Endometrial microvascular endothelial cells (primary cell): Measurements from ENCODE around the gene HERPUD2. TPM values are rescaled to one million over a fixed set of nuclear protein-coding genes. Genes with fewer than 3 reads are reported as not detected.

Experiments used
- in situ Hi-C: cut with HindIII; loops from 2 replicates; pipeline ENCODE4 v1.10.0; 2017; ENCODE audit warnings: low sequenced_read_pairs, low pct_unique_long_range_greater_than_20kb; ENCODE audit errors: inconsistent ontology term
- total RNA-seq: library from RNA; depleted of rRNA; stranded (reverse); fragments of >200 nt; gene quantifications from one replicate; pipeline ENCODE4 v1.2.3, GENCODE V29; 2015; ENCODE audit errors: inconsistent ontology term

Gene HERPUD2, protein sequence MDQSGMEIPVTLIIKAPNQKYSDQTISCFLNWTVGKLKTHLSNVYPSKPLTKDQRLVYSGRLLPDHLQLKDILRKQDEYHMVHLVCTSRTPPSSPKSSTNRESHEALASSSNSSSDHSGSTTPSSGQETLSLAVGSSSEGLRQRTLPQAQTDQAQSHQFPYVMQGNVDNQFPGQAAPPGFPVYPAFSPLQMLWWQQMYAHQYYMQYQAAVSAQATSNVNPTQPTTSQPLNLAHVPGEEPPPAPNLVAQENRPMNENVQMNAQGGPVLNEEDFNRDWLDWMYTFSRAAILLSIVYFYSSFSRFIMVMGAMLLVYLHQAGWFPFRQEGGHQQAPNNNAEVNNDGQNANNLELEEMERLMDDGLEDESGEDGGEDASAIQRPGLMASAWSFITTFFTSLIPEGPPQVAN
- total RNA-seq, result 30.6 TPM

DNA sequence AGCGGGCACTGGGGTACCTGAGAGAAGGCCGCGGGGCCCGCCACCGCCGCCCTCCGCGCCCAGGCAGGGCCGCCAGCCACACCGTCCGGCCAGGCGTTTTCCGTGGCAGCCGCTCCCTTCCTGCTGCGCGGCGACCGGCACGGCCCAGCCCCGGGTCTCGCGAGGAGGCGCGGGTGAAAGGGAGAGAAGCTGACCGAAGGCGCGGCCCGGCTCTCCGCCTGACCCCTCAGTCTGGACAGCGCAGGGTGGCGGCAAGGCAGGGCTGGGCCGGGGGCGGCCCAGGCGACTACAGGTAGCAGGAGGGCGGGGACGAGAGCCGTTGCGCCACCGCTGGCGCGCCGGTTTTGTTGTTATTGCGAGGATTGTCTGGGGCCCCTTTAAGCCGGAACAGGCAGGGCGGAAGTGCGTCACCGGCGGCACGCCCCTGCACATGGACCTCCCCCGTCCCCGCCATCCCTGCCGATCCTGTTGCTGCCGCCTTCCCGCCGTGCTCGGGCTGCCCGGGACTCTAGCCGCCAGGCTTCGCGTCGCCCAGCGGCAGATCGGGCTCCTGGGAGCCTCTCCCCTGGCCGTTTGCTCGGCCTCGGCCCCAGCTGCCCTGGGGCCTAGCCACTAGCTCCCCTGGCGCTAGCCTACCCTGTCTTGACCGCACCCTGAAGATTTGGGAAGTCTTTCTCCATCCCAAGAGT lies at the start of gene HERPUD2:
HERPUD2 (minus strand) TSS at position 352 of the 689 bp plus-strand sequence. CDS start 805 bp downstream, outside the sequence.
- in situ Hi-C loops, result no loop called here

DNA sequence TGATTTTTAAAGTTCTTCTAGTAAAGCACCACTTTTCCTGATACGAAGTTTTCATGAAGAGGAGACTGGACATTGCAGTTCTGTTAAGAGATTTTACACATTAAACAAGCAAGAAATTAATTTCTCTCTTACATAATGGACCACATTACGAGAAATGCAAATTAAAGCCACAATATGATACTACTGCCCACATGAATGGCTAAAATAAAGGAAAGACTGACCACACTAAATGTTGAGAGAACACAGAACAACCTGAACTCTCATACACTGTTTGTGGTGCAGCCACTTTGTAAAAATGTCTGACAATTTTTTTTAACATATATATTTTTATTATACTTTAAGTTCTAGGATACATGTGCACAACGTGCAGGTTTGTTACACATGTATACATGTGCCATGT lies 44.0 kb upstream of the HERPUD2 start:
- in situ Hi-C loops, result no loop called here

DNA sequence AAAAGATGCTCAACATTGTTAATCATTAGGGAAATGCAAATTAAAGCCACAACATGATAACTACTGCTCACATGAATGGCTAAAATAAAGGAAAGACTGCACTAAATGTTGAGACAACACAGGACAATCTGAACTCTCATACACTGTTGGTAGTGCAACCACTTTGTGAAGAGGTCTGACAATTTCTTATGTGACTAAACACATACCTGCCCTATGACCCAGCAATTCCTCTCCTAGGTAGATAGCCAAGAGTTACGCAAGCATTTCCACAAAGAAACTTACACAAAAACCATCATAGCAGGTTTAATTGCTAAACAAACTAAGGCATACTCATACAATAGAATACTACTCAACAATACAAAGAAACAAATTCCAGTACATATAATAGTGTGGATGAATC lies 41.8 kb upstream of the HERPUD2 start:
- in situ Hi-C loops, result no loop called here

DNA sequence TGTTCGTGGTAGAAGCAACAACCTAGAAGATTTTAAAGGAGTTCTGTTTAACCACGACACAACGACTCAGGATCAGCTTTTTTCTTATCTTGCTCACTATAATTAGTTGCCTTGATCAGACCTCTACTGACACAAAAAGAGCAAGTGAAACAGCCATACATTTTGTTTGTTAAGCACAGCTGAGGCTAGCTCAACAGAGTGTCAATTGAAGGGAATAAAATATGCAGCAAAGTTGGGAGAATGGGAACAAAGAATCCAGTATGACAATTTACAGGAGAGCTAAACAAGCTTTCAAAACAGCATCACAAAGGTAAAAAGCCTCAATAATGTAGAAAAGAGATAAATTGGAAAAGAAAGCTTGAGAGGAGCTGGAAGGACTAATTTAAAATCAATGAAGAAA lies 40.5 kb upstream of the HERPUD2 start:
- in situ Hi-C loops, result no loop called here

DNA sequence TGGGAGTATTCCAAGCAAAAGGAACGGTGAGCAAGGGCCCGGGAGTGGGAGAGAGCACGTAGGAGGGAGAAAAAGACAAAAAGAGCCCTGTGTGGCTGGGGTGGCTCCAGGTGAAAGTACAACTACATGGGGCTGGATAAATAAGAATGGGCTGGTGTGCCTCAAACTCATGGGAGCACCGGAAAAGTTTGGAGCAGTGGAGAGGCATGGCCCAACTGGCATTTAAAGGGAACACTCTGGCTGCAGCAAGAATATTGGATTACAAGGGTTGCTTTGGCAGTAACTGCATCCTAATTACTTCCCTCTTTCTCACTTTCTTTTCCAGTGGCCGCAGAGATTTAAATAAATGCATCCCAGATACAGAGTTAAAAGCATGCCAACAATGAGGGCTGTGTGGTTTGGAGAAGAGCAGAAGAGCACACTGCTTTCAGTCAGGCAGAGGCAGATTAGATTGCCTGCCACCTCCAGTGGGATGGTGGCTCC lies 39.1 kb upstream of the HERPUD2 start:
- in situ Hi-C loops, result no loop called here

DNA sequence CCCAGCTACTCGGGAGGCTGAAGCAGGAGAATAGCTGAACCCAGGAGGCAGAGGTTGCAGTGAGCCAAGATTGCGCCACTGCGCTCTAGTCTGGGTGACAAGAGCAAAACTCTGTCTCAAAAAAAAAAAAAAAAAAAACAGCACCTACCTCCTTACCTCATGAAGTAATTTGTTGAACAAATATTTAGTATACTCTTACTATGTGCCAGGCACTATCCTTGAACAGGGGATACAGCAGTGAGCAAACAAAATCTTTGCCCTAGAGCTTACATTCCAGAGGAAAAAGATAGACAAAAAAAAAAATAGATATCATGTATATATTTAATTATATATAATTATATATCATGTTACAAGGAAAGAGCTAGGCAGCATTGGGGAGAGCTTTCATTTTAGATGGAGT lies 36.4 kb upstream of the HERPUD2 start:
- in situ Hi-C loops, result no loop called here

DNA sequence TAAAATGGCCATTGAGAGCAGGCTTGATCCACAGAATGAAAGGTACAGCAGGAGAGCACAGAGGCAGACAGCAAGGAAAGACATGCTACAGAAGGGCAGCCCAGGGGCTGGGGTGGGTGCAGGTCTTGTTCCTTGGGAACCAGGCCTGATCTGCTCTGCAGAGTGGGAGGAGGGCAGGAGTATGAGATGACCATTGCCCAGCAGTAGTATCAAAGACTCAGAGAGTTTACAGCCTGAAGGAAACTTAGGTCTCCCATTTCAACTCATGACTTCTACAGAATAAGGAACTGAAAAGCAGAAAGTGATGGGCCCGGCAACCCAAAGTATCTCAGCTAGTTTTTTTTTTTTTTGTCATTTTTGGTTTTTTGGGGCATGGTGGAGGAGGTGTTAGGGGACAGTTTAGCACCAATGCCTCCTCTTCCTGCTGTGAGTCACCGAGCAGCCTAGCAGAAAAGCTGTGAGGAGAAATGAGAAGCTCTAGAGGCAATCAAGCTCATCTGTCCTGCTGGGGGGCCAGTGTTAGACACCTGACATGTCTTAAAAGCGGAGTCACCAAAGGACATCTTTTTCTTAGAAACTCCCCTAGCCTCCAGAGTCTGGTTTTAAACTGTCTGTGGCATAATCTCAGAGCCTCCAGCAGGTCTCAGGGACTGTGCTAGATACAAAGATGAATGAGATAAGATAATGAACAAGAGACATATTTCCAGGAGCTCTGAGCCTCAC lies 34.3 kb upstream of the HERPUD2 start:
- in situ Hi-C loops, result no loop called here

DNA sequence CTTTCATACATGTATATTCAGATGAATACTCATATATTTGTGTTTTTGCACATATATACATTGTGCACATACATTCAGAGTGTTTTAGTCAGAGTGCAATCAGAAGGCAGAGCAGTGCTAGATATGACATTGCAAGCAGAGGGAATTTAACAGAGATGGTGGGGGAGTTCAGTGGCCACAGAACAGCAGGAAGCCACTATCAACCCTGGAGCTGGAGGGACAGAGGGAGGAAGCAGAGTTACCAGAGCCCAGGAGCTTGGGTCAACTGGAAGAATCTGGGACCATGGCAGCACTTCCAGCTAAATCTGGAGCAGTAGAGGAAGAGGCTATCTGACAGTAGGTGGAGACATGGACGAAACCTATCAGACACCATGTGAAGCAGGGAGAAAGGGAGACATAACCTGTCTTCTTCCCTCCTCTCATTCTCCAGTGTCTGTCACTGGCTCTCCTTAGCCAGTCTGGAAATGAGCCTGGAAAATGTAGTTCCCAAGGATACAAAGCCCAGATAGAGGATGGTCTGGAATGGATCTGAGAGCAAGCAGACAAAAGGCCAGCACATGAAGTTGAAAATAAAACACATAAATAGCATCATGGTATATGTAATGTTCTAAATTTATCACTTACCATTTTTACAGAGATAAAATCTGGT lies 33.6 kb upstream of the HERPUD2 start:
- in situ Hi-C loops, result no loop called here

DNA sequence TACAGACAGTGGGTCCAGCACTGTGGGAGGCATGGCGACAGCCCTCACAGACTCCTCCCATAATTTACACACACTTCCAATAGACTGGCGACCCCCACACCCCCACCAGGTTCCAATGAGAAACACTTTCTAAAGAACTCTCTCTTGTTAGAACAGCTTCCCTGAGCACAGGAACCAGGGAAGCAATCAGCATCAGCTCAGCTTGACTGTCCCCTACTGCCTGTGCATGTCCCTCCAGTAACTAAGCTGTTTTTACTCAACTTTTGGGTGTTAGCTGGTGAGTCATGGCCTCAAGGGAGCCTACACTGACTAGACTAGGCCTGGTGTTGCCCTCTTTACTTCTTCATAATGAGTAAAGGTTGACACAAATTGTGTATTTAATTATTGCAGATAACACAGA lies 32.6 kb upstream of the HERPUD2 start:
- in situ Hi-C loops, result no loop called here

DNA sequence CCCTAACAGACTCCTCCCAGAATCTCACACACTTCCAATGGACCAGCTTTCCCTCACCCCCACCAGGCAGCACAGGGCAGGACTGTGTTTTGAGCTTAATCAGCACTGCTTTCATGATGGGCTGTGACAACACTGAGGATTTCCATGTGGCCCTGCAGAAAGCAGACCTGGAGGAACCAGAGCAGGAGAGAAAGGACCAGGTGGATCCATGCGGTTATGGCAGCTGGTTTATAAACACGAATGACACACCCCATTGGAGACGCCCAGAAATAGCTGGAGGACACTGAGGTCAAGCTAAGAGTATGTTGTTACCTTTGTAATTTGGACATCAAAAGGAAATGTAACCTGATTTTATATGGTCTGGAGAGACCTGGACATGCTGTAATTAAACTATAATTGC lies 31.7 kb upstream of the HERPUD2 start:
- in situ Hi-C loops, result no loop called here

DNA sequence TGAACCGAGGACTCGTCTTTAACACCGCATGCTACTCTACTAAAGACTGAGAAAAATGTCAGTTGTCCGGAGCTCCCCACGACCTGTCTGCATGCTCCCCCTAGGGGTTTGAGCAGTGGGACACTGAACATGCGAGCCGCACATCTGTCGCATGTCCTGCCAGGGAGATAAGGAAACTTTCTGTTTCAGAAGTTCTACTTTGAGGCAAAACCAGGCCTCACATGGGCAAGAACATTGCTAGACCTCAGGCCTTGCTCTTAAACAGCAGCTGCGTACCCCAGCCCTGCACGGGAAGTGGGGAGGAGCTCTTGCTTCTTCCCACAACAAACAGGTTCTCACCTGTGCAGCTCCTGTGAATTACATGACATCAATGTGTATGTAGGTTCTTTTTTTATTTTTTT lies 30.3 kb upstream of the HERPUD2 start:
- in situ Hi-C loops, result no loop called here

DNA sequence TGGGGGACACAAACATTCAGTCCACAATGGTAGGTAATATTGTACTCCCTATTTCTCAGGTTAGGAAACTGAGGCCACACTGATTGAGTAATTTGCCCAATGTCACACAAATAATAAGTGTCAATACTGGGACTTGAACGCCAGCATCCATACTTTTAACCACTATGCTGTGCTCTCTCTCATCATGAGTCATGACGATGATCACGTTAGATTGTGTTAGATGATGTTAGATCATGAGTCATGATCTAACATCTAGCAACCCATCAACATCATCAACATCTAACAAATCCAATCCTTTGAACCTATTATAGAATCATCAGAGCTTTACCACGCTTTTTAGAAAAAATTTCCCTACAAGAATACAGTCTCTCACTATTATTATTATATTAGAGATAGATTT lies 28.1 kb upstream of the HERPUD2 start:
- in situ Hi-C loops, result loop anchor here (25.0 kb wide), 1 partner anchor 89 kb away; the partner anchor contains the start of gene SEPTIN7

DNA sequence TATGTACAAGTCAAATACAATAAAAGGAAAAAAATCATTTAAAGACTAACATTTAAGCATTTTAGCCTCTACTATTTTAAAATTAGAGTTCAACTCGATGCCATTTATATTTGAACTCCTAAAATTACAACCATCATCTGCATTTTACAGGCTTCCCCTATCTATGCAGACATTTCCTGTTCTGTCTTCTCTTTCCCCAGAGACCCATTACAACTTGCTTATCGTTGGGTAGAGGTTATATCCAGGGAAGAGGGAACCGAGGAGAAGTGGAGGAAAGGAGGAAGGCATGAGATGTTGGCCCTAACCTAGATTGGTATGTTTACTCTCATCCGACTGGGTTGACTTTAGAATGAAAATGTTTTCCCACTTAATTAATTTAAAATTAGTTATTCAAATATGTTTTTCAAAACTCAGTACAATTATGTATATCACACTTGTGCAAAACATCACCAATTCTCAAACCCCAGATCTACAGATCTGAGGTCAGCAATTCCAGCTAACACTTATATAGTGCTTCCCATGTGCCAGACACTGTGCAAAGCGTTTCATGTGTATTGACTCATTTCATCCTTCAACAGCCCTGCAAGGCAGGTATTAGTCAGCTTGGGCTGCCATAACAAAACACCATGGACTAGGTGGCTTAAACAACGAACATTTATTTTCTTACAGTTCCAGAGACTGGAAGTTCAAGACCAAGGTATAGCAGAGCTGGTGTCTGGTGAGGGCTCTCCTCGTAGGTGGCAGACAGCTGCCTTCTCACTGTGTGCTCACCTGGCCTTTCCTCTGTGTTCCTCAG lies 27.3 kb upstream of the HERPUD2 start:
- in situ Hi-C loops, result loop anchor here (25.0 kb wide), 1 partner anchor 90 kb away; the partner anchor contains the start of gene SEPTIN7

DNA sequence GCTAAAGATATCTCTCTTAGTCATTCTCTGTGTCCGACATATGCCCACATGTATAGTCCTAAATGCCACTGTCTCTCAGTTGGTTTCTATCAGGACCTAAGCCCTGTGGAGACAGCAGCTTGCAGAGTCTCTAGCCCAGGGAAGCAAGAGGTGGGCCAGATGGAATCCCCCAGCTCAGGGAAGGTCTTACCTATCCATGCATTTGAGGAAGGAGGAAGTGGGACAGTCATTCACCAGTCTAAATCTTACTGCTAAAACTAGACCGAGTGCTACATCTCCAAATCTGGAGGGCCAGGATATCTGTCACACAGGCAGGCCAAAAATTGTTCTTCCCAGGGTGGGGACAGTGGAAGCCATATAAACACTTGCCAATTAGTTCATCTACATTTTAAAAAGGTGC lies 26.4 kb upstream of the HERPUD2 start:
- in situ Hi-C loops, result loop anchor here (25.0 kb wide), 1 partner anchor 91 kb away; the partner anchor contains the start of gene SEPTIN7

DNA sequence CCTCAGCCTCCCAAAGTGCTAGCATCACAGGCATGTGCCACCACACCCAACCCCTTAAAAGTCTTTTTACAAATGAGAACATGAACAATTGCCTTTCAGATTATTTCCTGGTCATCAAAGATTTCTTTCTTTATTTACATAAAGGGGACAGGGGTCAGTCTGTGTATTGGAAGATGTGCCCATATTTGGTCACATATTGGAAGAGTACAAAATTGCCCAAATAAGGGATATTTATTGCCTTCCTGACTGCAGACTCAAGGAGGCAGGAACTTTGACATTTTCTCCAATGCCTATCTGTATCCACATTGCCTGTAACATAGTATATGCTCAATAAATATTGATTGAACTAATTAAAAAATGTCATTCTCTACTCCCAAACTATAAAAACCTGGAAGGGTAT lies 25.9 kb upstream of the HERPUD2 start:
- in situ Hi-C loops, result loop anchor here (25.0 kb wide), 1 partner anchor 91 kb away; the partner anchor contains the start of gene SEPTIN7

DNA sequence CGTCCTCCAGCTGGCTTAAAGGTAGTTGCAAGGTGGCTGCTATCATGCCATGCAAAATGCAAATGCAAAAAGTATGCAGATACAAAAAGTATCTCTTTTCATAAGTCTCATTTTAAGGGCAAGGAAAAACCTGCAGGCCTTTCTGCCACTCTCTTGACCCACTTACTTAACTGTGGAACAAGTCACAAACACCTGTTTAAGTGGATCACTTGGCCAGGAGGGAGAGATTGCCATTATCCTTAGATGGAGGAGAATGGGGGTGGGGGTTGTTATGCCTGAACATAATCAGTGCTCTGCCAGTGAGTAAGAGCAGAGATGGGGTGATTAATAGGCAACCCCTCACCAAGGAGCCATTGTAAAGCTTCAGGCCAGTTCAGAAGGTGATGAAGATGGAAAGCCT lies 25.1 kb upstream of the HERPUD2 start:
- in situ Hi-C loops, result loop anchor here (25.0 kb wide), 1 partner anchor 92 kb away; the partner anchor contains the start of gene SEPTIN7

DNA sequence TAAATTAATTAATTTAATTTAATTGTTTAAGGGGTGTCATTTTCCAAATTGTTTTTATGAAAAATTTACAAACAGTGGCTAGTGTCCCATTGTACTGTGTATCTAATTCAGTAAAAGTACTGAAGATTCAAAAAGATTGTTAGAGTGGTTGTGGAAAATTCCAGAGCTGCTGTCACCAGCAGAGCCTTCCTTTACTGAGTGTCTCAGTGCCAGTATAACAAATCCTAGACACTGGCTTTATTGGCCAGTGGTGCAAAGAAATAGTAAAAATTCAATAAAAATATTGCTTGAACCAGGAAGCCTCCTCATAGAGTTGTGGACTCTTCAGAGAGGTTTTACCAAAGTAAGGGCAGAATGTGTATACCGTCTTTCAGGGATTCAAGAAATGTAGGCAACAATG lies 23.1 kb upstream of the HERPUD2 start:
- in situ Hi-C loops, result loop anchor here (25.0 kb wide), 1 partner anchor 94 kb away; the partner anchor contains the start of gene SEPTIN7

DNA sequence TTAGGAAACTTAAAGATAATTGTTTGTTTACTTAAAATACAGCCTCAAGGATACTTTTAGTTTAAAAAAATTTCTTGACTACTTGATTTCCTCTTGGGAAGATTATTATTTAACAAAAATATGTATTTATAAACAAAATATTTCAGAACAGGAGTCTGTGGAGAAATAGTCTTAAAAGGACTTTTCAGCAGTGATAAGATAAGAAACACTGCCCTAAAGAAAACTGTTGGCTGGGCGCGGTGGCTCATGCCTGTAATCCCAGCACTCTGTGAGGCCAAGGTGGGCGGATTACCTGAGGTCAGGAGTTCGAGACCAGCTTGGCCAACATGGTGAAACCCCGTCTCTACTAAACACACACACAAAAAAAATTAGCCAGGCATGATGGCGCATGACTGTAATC lies 22.6 kb upstream of the HERPUD2 start:
- in situ Hi-C loops, result loop anchor here (25.0 kb wide), 1 partner anchor 95 kb away; the partner anchor contains the start of gene SEPTIN7
